DMS 273 (cell line): ENCODE results near the gene EFEMP2.
"Not testable (repeated sequence)": the region's sequence is repeated elsewhere in the genome, so short reads cannot be mapped to it uniquely, and the experiment has no call there.

Source experiments
- DNase-seq: peaks from one replicate; lab custom pipeline; 2025; ENCODE audit not compliant: unreplicated experiment; lab: John Stamatoyannopoulos, UW

Gene EFEMP2

DNA sequence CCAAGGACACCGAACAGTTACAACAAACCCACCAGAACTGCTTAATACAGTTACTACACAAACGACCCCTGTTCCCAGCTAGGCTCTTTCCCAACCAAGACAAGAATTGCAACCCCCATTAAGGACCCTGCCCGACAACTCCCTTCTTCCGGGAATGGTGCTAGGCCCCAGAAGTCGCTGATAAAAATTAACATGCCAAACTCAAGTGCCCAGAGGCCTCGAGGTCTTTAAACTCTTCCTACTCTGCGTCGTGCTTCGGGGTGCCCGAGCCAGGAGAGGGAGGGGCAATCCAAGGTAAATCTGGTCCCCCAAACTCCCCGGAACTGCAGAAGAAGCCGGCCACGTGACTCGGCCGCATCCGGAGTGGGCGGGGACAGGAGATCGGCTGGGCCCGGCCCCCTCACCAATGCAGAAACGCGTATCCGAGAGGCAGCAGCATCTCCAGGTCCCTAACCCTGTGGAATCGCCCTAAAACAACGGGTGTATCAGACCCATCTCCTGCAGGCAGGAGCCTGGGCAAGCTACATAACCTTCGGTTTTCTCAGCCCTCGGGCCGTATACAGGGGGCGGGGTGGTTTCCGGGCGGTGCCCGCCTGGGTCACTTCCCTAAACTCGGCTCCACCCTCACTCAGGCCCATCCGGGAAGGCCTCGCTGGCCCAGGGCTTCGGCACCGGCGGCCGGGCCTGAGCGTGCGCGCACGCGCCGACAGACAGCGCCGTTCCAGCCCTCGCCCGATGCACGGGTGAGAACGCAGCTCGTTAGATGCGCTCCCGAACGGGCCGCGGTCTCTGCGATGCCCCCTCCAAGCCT lies 15.7 kb downstream of the EFEMP2 start:
- peak; percentile 82 for DNase-seq

GRCh38 chr11:65855927-65856363 lies 16.7 kb downstream of the EFEMP2 start:
- DNase-seq, result no peak

- no peak for DNase-seq
Measured at GRCh38 chr11:65854852-65855837, 17.5 kb downstream of the EFEMP2 start.

GRCh38 chr11:65854161-65854592 lies 18.4 kb downstream of the EFEMP2 start:
- DNase-seq, result no peak

DNA sequence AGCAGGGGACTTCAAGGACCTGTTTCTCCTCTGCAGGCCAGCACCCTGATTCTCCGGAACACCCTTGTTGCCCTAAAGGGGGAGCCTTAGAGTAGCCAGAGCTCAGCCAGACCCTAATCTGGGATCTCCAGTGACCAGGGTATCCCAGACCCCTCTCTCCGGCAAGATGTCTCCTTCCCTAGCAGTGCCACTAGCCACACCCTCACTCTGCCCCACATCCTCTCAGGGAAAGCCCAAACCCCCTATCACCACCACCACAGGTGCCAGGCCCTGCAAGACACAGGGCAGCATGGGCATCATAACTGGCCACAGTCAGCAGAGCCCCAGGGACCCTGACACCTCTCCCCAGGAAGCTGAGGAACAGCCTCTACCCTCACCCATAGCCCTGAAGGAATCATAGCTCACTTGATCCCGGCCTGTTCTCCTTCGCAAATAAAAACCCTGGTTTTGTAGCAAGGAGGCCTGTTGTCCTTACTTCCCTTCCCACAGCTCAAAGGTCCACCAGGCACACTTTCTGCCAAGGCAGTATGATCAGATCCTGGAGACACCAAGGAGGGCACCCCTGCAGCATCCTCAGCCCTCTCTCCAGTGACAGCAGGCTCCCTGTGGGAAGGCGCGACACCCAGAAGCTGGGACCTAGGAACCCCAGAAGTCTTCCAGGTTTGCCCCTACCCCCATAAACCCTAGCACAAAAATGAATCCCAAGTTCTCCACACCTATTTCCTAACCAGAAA lies 19.2 kb downstream of the EFEMP2 start:
- DNase-seq, result peak; percentile 42

DNA sequence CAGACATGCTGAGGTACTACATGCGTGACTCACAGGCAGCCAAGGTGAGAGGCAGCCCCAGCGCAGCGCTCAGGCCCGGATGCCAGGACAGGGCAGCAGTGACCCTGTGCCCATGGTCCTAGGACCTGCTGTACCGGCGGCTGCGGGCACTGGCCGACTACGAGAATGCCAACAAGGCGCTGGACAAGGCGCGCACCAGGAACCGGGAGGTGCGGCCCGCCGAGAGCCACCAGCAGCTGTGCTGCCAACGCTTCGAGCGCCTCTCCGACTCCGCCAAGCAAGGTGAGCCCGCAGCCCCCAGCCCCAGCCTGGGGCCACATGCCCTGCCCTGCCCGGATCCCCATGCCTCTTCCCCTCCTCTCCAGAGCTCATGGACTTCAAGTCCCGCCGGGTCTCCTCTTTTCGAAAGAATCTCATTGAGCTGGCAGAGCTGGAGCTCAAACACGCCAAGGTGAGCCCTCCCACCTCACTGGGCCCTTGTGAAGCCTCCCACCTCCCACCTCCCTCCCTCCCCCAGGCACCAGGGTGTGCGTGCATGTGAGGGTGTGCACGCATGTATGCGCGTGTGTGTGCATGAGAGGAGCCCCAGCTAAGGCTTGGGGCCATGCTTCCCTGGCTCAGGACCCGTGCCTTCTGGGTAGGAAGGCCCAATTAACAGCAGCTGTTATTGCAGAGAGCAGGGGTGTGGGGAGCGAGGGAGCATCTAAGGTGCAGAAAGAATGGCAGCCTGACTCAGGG lies 19.9 kb downstream of the EFEMP2 start:
- peak; percentile 42 for DNase-seq

DNA sequence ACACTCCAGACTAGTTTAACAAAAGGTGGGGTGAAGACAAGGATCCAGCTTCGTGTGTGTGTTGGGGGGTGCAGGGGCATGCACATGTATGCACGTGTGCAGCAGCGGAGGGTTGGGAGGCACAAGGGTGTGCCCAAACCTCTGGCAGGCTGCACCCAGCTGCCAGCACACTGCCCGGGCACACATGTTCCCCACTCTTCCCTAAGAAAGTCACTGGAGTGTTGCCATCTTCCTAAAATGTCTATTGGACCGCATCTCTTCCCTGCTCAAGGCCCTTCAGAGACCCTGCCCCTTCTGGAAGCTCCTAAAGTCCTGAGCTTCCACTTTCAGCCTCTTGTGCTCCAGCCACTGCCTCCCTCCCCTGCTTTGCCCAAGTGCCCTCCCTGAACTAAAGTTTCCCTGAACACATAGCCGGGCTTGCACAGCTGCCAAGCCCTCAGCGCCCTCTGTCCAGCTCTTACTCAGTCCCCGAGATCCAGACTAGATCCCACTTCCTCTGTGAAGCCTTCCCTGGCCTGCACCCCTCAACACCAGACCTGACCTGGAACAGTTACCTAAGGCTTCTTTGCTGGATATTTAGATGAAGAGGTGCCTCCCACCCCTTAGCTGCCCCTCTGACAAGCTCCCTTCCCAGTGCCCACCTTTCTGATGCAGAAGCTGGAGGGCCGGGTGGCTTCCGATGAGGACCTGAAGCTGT lies 20.6 kb downstream of the EFEMP2 start:
- DNase-seq, result no peak

GRCh38 chr11:65851083-65851579 lies 21.5 kb downstream of the EFEMP2 start:
- peak; percentile 58 for DNase-seq

DNA sequence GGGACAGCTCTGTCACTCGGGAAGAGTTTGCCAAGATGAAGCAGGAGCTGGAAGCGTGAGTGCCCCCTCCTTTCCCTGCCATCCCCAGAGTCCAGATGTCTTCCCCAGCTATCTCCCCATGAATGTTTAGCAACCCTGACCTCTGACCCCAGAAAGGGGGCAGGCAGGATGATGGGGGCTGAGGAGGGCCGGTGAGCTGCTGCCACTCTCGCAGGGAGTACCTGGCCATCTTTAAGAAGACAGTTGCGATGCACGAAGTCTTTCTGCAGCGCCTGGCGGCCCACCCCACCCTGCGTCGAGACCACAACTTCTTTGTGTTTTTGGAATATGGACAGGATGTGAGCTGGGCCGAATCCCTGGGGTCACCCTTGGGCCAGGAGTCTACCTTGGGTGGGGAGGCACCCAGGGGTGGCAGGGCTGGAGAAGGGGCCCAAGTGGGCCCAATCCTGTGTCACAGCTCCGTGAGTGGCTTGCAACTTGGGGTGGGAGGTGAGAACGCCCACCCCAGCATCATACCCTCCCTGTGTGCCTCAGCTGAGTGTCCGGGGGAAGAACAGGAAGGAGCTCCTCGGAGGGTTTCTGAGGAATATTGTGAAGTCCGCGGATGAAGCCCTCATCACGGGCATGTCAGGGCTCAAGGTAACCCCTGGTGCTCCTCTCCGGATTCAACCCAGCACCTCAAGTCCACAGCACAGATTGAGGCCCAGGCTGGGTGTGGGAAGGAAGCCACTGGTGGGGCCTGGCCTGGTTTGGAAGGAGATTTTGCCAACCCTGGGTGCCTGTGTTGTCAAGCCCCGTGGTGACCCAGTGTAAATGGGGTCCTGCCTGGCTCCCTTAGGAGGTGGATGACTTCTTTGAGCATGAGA lies 22.1 kb downstream of the EFEMP2 start:
- peak; percentile 33 for DNase-seq

DNA sequence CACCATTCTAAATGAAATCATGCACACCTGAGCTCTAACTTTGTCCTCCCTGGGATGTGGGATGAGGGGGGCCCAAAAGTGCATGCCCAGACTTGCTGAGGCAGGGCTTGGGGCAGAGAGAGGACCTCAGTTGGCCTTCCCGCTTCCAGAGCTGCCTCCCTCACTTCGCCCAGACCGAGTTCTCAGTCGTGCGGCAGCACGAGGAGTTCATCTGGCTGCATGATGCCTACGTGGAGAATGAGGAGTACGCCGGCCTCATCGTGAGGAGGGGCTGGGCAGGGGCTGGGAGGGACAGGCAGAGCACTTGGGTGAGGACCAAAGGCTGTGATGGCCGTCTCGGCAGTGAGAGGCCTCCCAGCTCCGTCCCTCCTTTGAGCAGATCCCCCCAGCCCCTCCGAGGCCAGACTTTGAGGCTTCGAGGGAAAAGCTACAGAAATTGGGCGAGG lies 22.8 kb downstream of the EFEMP2 start:
- no peak for DNase-seq

DNA sequence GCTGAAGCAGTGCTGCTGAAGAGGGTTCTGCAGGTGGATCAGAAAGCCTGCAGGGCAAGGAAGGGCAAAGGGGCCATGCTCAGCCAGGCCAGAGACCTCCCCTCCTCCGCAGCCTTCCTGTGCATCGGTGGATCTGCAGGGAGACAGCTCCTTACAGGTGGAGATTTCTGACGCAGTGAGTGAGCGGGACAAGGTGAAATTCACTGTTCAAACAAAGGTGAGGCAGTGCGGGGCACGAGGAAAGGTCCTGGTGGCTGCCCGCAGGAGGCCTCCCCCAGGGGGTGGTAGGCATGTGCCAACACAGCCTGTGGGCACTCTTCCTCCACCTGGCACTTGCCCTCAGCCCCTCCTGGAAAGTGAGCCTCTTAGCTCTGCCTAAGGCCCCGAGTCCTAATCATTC lies 23.2 kb downstream of the EFEMP2 start:
- no peak for DNase-seq

- DNase-seq, result not testable (repeated sequence)
Measured at GRCh38 chr11:65848693-65849092, 23.9 kb downstream of the EFEMP2 start.

DNA sequence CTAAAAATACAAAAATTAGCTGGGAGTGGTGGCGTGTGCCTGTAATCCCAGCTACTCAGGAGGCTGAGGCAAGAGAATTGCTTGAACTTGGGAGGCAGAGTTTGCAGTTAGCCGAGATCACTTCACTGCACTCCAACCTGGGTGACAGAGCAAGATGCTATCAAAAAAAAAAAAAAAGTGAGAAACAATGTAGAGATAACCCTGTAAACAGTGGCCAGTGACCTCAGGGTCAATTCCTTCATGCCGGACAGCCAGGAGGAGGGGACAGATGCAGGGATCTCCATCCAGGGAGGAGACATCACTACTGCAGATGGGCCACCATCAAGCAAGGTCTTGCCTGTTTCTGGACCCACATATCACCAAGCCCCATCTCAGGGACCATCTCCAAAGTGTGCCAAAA lies 24.9 kb downstream of the EFEMP2 start:
- DNase-seq, result no peak

DNA sequence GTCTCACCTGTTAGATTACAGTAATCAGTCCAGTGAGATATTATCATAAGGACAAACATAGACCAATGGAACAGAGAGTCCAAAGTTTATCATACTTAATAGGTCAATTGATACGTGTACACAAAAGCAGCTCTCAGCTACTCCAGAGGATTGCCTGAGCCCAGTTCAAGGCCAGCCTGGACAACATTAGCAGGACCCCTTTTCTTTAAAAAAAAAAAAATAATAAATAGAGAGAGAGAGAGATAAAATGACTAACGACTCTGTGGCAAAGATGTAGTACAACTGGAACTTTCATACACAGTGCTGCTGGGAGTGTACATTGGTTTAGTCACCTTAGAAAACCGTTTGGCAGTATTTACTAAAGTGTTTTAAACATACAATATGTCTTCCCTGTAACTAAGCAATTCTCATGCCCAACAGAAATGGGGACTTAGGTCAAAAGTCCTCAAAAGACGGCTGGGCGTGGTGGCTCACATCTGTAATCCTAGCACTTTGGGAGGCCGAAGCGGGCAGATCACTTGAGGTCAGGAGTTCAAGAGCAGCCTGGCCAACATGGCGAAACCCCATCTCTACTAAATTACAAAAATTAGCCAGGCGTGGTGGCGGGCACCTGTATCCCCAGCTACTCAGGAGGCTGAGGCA lies 28.2 kb downstream of the EFEMP2 start:
- no peak for DNase-seq

DNA sequence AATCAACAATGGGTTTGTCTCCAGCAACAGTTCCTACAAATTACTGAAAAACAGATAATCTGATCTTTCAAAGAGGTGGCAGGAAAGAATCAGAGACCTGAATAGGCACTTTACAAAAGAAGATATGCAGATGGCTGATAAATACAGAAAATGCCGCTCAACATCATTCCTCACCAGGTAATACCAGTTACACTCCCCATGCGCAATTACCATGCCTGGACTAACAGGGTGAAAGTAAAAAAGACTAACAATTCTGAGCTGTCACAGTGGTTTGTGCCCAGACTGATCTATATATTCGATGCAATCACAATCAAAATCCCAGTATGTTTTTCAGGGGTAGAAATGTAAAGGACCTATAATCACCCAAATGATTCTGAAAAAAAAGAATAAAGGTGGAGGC lies 28.8 kb downstream of the EFEMP2 start:
- DNase-seq, result no peak

DNA sequence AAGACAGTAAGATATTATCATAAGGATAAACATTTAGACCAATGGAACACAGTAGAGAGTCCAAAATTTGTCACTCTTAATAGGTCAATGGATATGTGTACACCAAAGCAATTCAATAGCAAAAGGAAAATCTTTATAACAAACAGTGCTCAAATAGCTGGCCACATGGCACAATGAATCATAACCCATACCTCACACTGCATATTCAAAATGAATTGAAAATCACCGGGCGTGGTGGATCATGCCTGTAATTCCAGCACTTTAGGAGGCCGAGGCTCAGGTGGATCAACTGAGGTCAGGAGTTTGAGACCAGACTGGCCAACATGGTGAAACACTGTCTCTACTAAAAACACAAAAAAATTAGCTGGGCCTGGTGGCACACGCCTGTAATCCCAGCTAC lies 30.5 kb downstream of the EFEMP2 start:
- no peak for DNase-seq

DNA sequence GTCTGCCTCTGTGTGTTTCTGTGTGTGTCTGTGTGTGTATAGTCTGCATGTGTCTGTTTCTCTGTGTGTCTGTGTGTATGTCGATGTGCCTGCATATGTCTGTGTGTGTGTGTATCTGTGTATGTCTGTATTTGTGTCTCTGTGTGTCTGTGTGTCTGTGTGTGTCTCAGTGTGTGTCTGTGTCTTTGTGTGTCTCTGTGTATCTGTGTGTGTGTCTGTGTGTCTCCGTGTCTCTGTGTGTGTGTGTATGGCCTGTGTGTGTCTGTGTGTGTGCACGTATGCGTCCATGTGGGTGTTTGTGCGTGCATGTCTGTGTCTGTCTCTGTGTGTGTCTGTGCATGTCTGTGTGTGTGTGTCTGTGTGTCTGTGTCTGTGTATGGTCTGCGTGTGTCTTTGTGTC lies 38.4 kb downstream of the EFEMP2 start:
- DNase-seq, result no peak
